Muscle layer of duodenum (tissue), 2 donors: ENCODE data around the gene TMX4.

Experiments
- H3K27ac ChIP-seq: one replicate; pipeline ENCODE4 v1.7.0; 2013; ENCODE audit warnings: mild to moderate bottlenecking, low read length
- H3K27me3 ChIP-seq: one replicate; pipeline ENCODE4 v1.7.0; 2013; ENCODE audit warnings: low read depth, mild to moderate bottlenecking, control low read depth, low read length
- H3K36me3 ChIP-seq, 2 donors: one replicate each; pipeline ENCODE4 v1.7.0; 2013; ENCODE audit warnings: low read length in 2 of 2, control low read depth in 1 of 2, mild to moderate bottlenecking in 1 of 2; ENCODE audit not compliant: insufficient read depth in 2 of 2, control insufficient read depth in 1 of 2
- H3K4me1 ChIP-seq, 2 donors: one replicate each; pipeline ENCODE4 v1.7.0; 2013; ENCODE audit warnings: low read length in 2 of 2, mild to moderate bottlenecking in 2 of 2, control low read depth in 1 of 2, moderate library complexity in 1 of 2; ENCODE audit not compliant: insufficient read depth in 2 of 2, control insufficient read depth in 1 of 2
- H3K4me3 ChIP-seq, 2 donors: one replicate each; pipeline ENCODE4 v1.7.0; 2013; ENCODE audit warnings: low read length in 2 of 2, low read depth in 1 of 2, mild to moderate bottlenecking in 1 of 2
- H3K9me3 ChIP-seq, 2 donors: one replicate each; pipeline ENCODE4 v1.7.0; 2013; ENCODE audit warnings: low read length in 2 of 2, control low read depth in 1 of 2, mild to moderate bottlenecking in 1 of 2; ENCODE audit not compliant: control insufficient read depth in 1 of 2
- donor health status: healthy.

The TMX4 gene

DNA sequence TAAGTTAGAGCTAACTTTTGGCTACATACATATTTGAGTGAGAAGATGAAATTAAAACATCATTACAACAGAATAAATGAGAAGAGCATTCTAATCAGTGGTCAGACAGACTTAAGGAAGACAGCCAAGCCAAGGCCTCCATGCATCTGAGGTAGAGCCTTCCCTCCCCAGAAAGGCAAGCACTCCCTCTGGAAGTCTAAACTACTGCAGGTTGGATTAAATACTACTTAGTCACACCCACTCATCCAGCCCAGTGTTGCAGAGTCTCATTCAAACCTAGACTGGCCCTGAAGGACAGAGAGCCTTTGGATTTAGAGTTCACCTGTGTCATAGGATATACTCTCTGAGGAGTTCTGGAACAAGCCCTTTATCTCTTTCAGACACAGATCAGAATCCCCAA lies 29.2 kb downstream of the TMX4 start:
- no peaks in the 10 kb centered on the region for H3K4me1 ChIP-seq
- H3K27me3 ChIP-seq: no peaks in the 10 kb centered on the region
- peaks cover 16 to 45% of the 10 kb centered on the region in 2 donors for H3K36me3 ChIP-seq
- H3K4me3 ChIP-seq: no peak overlapping the region
- no peak overlapping the region for H3K27ac ChIP-seq
- peaks cover 0 to 10% of the 10 kb centered on the region in 2 donors for H3K9me3 ChIP-seq

DNA sequence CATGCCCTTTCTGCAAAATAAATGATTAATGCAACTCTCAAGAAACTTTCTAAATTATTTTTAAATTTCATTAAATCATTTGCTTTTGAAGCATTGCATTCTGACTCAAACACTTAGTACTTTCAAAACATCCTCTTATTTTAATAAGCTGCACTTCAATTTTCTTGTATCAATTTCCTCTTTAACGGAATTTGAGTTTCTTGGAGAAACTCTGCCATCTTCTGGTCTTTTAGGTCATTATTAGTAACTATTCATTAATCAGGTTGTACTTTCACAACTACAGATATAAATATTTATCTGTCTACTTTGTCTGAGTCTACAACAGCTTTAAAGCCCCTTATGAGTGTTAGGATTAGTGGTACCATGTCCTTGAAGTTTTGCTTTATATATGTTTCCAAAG lies 30.2 kb downstream of the TMX4 start:
- Histone ChIP-seq H3K36me3 (peaks cover 6 to 37% of the 10 kb centered on the region in 2 donors), H3K27me3 (no peaks in the 10 kb centered on the region), H3K4me3 (no peak overlapping the region), H3K4me1 (no peaks in the 10 kb centered on the region), H3K9me3 (peaks cover 0 to 5% of the 10 kb centered on the region in 2 donors), H3K27ac (no peak overlapping the region)

DNA sequence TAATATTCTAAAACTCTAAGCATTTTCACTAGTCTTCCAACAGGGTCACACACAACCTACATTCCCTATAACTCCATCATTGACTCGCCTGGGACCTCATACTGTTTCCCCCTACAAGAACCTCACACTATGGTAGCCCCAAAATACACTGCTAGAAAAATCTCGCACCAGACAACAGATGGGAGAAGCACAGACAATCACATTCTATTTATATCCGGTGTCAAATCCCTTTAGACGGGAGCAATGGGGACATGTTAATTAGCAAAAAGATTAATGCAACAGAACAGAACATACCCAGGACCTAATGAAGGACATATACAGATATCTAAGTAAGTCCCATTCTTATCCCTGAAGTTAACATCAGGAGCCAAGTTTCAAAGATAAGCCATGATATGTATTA lies 33.6 kb downstream of the TMX4 start:
- H3K27ac ChIP-seq: no peak overlapping the region
- H3K4me3 ChIP-seq: no peak overlapping the region
- no peaks in the 10 kb centered on the region for H3K27me3 ChIP-seq
- H3K36me3 ChIP-seq: peaks cover 19 to 42% of the 10 kb centered on the region in 2 donors
- no peaks in the 10 kb centered on the region for H3K9me3 ChIP-seq
- H3K4me1 ChIP-seq: no peaks in the 10 kb centered on the region

DNA sequence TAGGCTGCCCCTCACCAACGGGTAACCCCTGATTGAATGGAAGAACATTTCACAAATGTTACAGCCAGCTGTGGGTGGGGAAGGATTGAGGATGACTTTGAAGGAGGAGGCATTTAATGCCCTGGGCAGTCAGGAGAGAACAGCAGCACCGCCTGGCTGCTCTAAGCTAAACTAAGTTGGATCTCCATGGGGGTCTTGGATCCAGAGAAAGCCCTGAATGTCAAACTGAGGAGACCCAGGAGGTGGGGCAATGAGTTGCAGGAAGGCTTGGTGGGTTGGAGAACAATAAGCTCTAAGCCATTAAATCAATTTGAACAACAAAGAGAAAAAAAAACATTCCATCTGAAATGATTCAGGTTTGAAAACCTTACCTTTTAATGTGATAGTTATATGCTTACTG lies 35.4 kb downstream of the TMX4 start:
- no peaks in the 10 kb centered on the region for H3K9me3 ChIP-seq
- no peaks in the 10 kb centered on the region for H3K4me1 ChIP-seq
- H3K36me3 ChIP-seq: peaks cover 19 to 38% of the 10 kb centered on the region in 2 donors
- no peak overlapping the region for H3K4me3 ChIP-seq
- no peak overlapping the region for H3K27ac ChIP-seq
- H3K27me3 ChIP-seq: no peaks in the 10 kb centered on the region

DNA sequence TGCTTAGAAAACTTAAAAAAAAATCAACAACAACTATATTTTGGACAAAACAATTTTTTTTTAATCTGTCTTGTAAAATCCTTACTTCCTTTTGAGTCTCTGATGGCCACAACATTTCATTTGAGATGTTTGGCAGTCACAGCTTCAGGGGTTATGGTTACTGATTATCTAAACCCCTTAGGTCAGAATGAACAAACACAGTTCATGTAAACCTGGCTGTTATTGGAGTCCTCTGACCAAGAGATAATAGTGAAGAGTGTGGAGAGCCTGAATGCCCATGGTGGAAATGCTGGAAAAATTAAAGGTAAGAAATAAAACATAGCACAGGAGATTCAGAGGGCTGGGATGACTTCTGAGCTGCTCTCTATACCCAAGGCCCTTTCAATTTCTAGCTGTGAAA lies 38.2 kb downstream of the TMX4 start:
- Histone ChIP-seq H3K27me3 (no peaks in the 10 kb centered on the region), H3K9me3 (no peaks in the 10 kb centered on the region), H3K36me3 (peaks cover 19 to 45% of the 10 kb centered on the region in 2 donors), H3K4me1 (no peaks in the 10 kb centered on the region), H3K4me3 (no peak overlapping the region), H3K27ac (no peak overlapping the region)

DNA sequence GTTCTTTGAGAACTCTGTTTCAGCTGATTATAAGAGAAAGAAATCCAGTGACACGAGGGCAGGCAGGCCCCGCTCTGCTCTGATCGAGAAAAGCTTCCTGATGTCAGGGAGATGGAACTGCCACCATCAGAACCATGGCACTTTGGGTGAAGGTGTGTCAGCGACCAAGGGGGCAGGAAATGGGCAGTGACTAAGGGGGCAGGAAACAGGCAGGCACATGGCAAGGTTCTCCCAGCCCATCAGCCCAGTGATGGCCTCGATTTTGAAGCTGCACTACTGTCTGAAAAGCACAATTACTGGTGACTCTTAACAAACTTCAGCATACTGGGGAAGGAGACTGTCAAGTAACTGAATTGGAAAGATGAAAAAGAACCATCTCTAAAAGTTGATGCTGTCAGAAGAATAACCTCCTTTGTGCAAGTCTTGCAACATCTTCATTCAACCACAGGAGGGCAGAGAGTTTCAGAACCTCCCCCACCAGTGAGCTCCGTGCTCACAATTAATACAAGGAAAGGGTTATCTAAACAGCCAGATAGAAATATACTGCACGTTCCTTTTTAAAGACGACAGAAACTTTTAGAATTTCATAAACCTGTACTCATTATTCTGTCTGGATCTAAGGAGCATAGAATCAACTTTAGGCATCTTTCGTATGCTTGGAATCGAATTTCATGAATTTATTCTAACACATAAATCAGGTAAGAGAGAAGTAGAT lies 39.1 kb downstream of the TMX4 start:
- H3K36me3 ChIP-seq: peaks cover 19 to 39% of the 10 kb centered on the region in 2 donors
- H3K4me1 ChIP-seq: no peaks in the 10 kb centered on the region
- no peaks in the 10 kb centered on the region for H3K27me3 ChIP-seq
- no peak overlapping the region for H3K4me3 ChIP-seq
- H3K9me3 ChIP-seq: no peaks in the 10 kb centered on the region
- no peak overlapping the region for H3K27ac ChIP-seq

DNA sequence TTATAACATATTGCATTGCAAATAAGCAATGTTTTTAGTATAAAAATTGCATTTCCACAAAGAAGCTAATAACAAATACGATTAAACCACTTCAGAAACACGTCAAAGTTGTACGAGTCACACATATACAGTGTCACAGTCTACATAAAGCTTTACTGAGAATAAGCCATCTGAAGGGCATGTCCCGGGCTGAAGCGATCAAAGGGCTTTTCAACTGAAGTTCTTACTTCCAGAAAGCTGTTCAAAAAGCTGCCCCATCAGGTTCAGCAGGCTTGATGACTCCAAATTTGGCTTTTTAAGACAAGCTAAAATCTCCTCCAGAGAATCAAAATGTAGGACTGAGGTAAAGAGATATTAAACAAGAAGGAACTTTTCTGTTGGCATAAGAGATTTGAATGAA lies 41.9 kb downstream of the TMX4 start:
- H3K27me3 ChIP-seq: no peaks in the 10 kb centered on the region
- no peak overlapping the region for H3K4me3 ChIP-seq
- H3K4me1 ChIP-seq: no peaks in the 10 kb centered on the region
- peaks cover 14 to 24% of the 10 kb centered on the region in 2 donors for H3K36me3 ChIP-seq
- H3K9me3 ChIP-seq: no peaks in the 10 kb centered on the region
- no peak overlapping the region for H3K27ac ChIP-seq

DNA sequence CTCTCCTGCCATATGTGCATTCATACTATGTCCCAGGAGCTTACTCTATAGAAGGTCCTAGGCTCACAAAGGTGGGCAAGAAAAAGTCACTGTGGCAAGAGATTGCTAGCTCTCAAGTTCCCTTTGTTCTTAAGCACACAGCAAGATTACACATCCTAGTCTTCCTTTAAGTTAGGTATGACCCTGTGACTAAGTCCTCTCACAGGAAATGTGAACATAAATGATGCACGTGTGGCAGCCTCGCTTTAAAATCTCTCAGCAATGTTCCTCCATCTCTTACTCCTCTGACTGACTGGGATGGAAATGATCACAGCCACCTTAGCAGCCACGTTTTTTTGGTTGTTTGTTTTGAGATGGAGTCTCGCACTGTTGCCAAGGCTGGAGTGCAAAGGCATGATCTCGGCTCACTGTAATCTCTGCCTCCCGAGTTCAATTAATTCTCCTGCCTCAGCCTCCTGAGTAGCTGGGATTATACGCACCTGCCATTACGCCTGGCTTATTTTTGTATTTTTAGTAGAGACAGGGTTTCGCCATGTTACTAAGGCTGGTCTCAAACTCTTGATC lies 43.6 kb downstream of the TMX4 start:
- Histone ChIP-seq H3K9me3 (no peaks in the 10 kb centered on the region), H3K4me1 (no peaks in the 10 kb centered on the region), H3K36me3 (peaks cover 0 to 10% of the 10 kb centered on the region in 2 donors), H3K27ac (no peak overlapping the region), H3K27me3 (no peaks in the 10 kb centered on the region), H3K4me3 (no peak overlapping the region)

DNA sequence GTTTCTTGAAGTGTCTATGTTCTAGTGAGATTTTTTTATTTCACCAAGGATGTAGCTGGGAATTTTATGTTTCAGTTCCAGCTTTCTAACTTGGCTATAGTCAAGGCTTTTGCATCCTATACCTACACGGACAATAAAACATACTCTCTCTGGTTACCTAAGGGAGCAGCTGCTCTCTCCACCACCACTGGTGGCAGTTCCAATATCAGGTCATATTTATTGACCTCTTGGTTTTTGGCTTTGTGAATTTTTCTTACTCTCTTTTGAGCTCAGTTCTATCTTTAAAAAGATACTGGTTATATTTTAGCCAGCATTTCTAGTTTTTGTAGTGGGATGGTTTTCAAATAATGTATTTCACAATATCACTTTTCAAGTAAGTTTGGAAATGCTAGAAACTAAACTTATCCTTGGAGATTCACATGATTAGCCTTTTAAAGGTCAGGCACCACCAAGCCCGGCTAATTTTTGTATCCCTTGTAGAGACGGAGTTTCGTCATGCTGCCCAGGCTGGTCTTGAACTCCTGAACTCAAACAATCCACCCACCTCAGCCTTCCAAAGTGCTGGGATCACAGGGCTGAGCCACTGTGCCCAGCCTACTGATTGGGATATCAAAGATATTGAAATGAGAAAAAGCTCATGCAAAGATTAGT lies 44.7 kb downstream of the TMX4 start:
- Histone ChIP-seq H3K27ac (no peak overlapping the region), H3K9me3 (no peaks in the 10 kb centered on the region), H3K27me3 (no peaks in the 10 kb centered on the region), H3K4me1 (no peaks in the 10 kb centered on the region), H3K36me3 (peaks cover 0 to 7% of the 10 kb centered on the region in 2 donors), H3K4me3 (no peak overlapping the region)

DNA sequence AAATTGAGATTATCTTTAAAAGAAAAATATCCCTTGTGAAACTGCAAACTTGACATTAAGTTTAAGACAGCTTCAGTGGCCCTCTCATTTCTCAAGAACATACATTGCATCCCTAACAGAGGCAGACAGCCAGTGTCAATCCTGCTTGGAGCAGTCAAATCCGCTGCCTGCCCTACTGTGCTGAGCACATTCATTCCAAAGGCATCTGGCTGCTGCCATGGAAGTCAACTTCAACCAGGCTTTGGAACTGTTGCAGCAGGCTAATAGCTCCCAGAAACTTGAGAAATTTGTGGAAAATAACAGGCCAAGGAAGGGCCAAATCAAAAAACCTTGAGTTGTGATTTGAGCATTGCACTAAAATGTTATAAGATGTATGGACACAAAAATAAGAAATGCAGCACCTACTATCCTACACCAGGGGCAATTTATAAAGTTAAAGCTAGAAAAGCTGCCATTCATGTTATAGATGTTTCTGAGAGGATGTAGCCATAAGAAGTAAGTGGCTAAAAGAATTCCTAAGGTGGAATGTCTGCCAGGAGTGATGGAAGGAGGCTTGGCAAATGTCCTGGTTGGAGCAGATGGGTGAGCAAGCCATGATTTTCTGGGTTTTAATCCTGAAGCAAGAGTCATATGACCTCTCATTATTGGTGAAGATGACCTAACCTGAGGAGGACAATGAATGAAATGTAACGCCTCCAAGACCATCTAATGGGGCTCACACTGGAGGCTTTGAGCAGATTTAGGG lies 47.9 kb downstream of the TMX4 start:
- Histone ChIP-seq H3K27ac (no peak overlapping the region), H3K27me3 (no peaks in the 10 kb centered on the region), H3K9me3 (no peaks in the 10 kb centered on the region), H3K4me1 (no peaks in the 10 kb centered on the region), H3K4me3 (no peak overlapping the region), H3K36me3 (peaks cover 0 to under 1% of the 10 kb centered on the region in 2 donors)

DNA sequence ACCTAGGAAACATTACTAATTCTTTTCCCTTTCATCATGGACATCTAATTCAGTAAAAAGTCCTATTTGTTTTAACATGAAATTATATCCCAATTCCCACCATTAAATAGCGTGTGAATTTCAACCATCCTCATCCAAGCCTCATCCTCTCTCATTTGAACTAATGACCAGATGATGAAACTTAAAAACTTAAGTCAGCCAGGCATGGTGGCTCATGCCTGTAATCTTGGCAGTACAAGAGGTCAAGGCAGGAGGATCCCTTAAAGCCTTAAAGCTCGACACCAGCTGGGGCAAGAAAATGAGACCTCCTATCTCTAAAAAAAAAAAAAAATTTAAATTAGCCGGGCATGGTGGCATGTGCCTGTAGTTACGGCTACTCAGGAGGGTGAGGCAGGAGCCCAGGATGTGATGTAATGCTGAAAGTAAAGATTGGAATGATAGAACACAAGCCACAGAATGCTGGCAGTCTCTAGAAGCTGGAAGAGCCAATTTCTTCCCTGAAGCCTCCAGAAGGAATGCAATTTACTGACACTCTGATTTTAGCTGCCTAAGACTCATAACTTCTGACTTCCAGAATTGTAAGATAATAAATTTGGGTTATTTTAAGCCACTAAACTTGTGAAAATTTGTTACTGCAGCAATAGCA lies 52.2 kb downstream of the TMX4 start:
- Histone ChIP-seq H3K4me1 (no peaks in the 10 kb centered on the region), H3K36me3 (no peaks in the 10 kb centered on the region), H3K4me3 (no peak overlapping the region), H3K9me3 (no peaks in the 10 kb centered on the region), H3K27me3 (no peaks in the 10 kb centered on the region), H3K27ac (no peak overlapping the region)
